Activated naive CD4-positive, alpha-beta T cell treated with anti-CD3 and anti-CD28 coated beads, Interleukin-2, amount 50 U/mL, for 24 hours (primary cell): Measurements from ENCODE around the gene CRABP2.

Experiments used
- H3K27ac Mint-ChIP-seq: one replicate; pipeline ENCODE4 v1.8.0; 2021; ENCODE audit warnings: mild to moderate bottlenecking, mixed read lengths
- H3K27me3 Mint-ChIP-seq: one replicate; pipeline ENCODE4 v1.8.0; 2021; ENCODE audit warnings: mixed read lengths
- H3K36me3 Mint-ChIP-seq: one replicate; pipeline ENCODE4 v1.8.0; 2021; ENCODE audit warnings: mixed read lengths
- H3K4me1 Mint-ChIP-seq: one replicate; pipeline ENCODE4 v1.8.0; 2021; ENCODE audit warnings: mixed read lengths
- H3K4me3 Mint-ChIP-seq: one replicate; pipeline ENCODE4 v1.8.0; 2021; ENCODE audit warnings: mild to moderate bottlenecking, mixed read lengths
- H3K9me3 Mint-ChIP-seq: one replicate; pipeline ENCODE4 v1.8.0; 2021; ENCODE audit warnings: mixed read lengths

The CRABP2 gene

GRCh38 chr1:156691191-156691590, 14.2 kb downstream of the CRABP2 start:
- H3K27me3 Mint-ChIP-seq, result peaks cover 30% of the 10 kb centered on the region
- no peak overlapping the region for H3K4me3 Mint-ChIP-seq
- no peak overlapping the region for H3K27ac Mint-ChIP-seq
- H3K4me1 Mint-ChIP-seq, result peaks cover 24% of the 10 kb centered on the region
- no peaks in the 10 kb centered on the region for H3K9me3 Mint-ChIP-seq
- H3K36me3 Mint-ChIP-seq, result peaks cover 3% of the 10 kb centered on the region

- Mint-ChIP-seq H3K9me3 (no peaks in the 10 kb centered on the region), H3K27me3 (peaks cover 30% of the 10 kb centered on the region), H3K36me3 (peaks cover 3% of the 10 kb centered on the region), H3K4me3 (no peak overlapping the region), H3K4me1 (peaks cover 24% of the 10 kb centered on the region), H3K27ac (no peak overlapping the region)
Measured at GRCh38 chr1:156690675-156691036, 14.7 kb downstream of the CRABP2 start.

DNA sequence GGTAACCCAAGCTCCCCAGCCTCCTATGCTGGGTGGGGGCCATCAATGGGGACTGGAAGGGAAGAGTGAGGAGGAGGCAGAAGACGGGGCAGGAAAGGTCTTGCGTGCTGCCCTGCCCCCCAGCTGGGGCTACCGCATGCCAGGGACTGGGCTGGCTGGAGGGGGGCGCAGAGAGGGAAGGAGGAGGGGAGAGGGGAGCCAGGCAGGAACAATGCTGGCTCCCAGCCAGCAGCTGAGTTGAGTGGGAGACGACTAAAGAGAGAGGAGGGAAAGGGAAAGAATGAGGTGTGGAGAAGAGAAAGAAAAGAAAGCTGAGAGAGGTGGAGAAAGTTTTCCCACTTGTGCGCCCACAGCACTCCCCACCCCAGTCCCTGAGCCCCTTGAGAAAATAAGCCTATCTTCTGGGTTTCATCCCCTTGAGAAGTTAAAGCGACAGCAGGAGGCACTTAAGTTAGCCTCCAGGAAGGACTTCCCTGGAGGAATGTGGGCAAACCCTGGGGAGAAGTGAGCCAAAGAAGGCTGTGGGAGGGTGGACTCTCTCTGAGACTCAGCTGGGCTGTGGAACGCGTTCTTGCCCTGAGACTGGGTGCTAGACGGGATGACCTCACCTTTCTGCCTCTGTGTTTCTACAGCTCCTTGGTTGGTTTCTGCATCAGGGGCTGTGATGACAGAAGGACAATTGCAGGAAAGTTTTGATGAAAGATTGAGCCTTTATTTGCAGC, 15.3 kb downstream of the CRABP2 start:
- no peak overlapping the region for H3K4me3 Mint-ChIP-seq
- peaks cover 30% of the 10 kb centered on the region for H3K27me3 Mint-ChIP-seq
- H3K27ac Mint-ChIP-seq, result peak overlapping the region; percentile 53
- peaks cover 3% of the 10 kb centered on the region for H3K36me3 Mint-ChIP-seq
- no peaks in the 10 kb centered on the region for H3K9me3 Mint-ChIP-seq
- H3K4me1 Mint-ChIP-seq, result peaks cover 24% of the 10 kb centered on the region

DNA sequence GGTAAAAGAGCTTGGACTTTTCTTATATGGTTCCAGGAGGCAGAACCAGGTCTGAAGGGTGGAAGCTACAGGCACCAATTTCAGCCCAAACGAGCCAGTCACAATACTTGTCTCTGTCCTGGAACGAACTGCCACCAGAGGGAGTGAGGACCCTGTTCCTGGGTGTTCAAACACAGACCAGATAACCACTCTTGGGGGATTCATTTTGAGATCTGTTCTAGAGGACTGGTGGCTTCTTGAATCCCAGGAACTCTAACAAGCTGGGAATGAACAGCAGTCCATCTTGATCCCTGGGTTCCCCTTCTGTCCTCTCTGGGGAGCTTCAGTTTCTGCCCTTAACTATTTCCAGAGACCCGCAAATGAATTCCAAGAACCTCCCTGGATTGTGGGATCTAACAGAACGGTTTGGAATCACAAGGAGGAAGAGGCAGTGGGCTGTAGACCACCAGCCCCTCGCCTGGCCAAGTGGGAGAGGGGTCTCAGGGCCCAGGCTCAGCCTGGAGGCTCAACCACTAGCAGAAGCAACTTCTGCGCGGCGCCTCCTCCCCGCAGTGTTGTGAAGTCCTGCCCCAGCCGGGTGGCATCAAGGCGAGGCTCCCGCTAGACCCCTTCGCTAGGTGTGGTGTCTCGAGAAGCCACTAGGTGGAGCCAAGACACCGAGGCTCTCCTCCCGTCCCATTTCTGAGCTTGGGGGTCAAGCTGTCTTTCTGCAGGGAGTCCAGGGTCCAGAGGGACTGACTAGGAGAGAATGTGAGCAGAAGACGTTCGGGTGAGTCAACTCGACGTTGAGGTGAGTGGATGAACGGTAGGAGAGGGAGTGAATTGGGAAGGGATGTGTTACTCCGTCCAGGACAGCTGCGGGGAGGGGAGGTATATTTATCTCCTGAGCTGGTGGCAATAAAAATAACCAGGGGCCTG, 16.1 kb downstream of the CRABP2 start:
- H3K4me1 Mint-ChIP-seq, result peaks cover 28% of the 10 kb centered on the region
- H3K9me3 Mint-ChIP-seq, result no peaks in the 10 kb centered on the region
- no peak overlapping the region for H3K27ac Mint-ChIP-seq
- H3K27me3 Mint-ChIP-seq, result peaks cover 26% of the 10 kb centered on the region
- H3K4me3 Mint-ChIP-seq, result no peak overlapping the region
- H3K36me3 Mint-ChIP-seq, result peaks cover 3% of the 10 kb centered on the region

- Mint-ChIP-seq H3K9me3 (no peaks in the 10 kb centered on the region), H3K27me3 (peaks cover 16% of the 10 kb centered on the region), H3K4me3 (no peak overlapping the region), H3K4me1 (peaks cover 17% of the 10 kb centered on the region), H3K36me3 (no peaks in the 10 kb centered on the region), H3K27ac (no peak overlapping the region)
Measured at GRCh38 chr1:156684227-156684782, 21.1 kb downstream of the CRABP2 start.

- Mint-ChIP-seq H3K4me1 (peaks cover 29% of the 10 kb centered on the region), H3K27me3 (peaks cover 26% of the 10 kb centered on the region), H3K27ac (no peak overlapping the region), H3K36me3 (no peaks in the 10 kb centered on the region), H3K4me3 (no peak overlapping the region), H3K9me3 (no peaks in the 10 kb centered on the region)
Measured at GRCh38 chr1:156682166-156682890, 23.1 kb downstream of the CRABP2 start.

DNA sequence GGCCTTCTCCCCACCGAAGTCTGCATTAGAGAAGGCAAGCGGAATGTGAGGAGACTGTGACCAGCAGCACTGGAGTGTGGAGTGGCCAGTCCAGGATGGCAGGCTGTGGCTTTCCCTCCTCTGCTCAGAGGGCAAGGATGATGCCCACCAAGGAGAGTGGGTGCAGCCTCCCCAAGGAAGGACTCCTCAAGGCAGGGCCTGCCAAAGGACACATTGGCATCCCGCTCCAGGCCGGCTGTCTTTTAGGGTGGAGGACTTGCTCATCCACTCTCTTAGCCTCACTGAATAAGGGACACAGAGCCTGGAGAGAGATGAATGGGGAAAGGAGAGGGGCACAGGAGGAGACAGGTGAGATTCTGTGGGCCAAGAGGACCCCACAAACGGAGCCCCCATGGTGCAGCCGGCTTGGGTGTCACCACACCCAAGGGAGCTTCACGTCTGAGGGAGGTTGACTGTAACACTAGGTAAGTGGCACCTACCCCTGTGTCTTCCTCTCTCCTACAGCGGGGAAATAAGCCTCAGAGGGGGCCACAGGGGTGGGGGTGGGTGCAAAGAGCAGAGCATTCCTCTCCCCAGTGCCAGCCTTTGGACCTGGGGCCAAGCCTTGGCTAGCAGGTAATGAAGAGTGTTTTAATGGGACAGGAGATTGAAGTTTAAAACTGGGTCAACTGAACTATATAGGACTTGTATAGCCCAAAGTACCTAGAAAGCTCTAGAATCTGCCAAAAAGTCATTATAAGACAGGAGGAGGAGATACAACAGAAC, 24.0 kb downstream of the CRABP2 start:
- no peaks in the 10 kb centered on the region for H3K9me3 Mint-ChIP-seq
- no peak overlapping the region for H3K4me3 Mint-ChIP-seq
- no peak overlapping the region for H3K27ac Mint-ChIP-seq
- no peaks in the 10 kb centered on the region for H3K36me3 Mint-ChIP-seq
- H3K27me3 Mint-ChIP-seq, result peaks cover 28% of the 10 kb centered on the region
- H3K4me1 Mint-ChIP-seq, result peaks cover 30% of the 10 kb centered on the region

GRCh38 chr1:156680056-156680455, 25.3 kb downstream of the CRABP2 start:
- no peaks in the 10 kb centered on the region for H3K9me3 Mint-ChIP-seq
- H3K36me3 Mint-ChIP-seq, result no peaks in the 10 kb centered on the region
- H3K27me3 Mint-ChIP-seq, result peaks cover 28% of the 10 kb centered on the region
- H3K4me3 Mint-ChIP-seq, result no peak overlapping the region
- H3K4me1 Mint-ChIP-seq, result peaks cover 30% of the 10 kb centered on the region
- no peak overlapping the region for H3K27ac Mint-ChIP-seq

DNA sequence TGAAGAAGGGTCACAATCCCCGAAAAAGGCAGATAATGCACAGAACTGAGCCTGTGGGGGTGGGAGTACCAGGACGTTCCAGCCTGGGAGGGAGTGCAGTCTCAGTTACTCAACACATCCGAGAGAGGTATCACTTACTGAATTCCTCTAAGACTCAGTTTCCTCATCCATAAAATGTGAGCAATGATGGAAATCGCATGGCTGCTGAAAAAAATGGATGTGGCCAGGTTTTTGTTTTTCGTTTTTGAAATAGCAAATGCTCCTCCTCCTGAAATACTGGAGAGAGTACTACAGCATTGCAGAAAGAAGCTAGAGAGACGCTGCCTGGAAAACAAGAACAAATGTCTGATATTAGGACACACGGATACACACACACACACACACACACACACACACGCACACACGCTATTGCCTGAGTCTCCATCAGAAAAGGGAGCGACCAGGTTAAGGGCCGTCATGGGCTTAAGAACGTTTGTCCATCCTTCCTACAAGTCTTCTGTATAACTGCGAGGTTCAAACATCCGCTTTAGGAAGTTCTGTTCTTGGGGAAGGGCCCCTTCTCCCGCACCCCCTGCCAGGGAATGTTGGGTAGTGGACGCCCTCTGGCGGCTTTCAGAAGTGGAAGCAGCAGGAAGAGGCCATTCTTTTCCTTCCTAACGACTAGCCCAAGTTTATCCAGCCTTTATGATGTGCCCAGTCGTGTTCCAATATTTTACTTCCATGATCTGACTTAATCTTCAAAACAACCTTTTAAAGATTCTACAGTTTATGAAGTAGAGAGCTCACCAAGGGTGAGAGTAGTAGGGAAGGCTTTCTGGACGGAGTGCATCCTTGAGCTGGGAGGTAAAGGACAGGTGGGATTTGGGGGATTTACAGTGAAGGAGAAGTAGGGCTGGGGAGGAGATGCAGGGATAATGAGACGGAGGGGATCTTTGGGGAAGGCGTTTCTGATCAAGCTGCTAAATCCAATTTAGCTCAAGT, 27.5 kb downstream of the CRABP2 start:
- Mint-ChIP-seq H3K27me3 (peaks cover 31% of the 10 kb centered on the region), H3K4me3 (peak overlapping the region; percentile 26), H3K36me3 (no peaks in the 10 kb centered on the region), H3K27ac (no peak overlapping the region), H3K9me3 (no peaks in the 10 kb centered on the region), H3K4me1 (peaks cover 13% of the 10 kb centered on the region)

- H3K27ac Mint-ChIP-seq, result no peak within 1 kb of the TSS
- no peaks in the 10 kb centered on the region for H3K9me3 Mint-ChIP-seq
- H3K4me3 Mint-ChIP-seq, result peak within 1 kb of the TSS; percentile 26
- peaks cover 31% of the 10 kb centered on the region for H3K27me3 Mint-ChIP-seq
- no peaks in the 10 kb centered on the region for H3K36me3 Mint-ChIP-seq
- peaks cover 13% of the 10 kb centered on the region for H3K4me1 Mint-ChIP-seq
Measured at GRCh38 chr1:156676820-156677615, 28.4 kb downstream of the CRABP2 start, which contains the start of gene NES. Gene NES (minus strand): TSS chr1:156677407. CDS start chr1:156677264, 143 bp downstream.

DNA sequence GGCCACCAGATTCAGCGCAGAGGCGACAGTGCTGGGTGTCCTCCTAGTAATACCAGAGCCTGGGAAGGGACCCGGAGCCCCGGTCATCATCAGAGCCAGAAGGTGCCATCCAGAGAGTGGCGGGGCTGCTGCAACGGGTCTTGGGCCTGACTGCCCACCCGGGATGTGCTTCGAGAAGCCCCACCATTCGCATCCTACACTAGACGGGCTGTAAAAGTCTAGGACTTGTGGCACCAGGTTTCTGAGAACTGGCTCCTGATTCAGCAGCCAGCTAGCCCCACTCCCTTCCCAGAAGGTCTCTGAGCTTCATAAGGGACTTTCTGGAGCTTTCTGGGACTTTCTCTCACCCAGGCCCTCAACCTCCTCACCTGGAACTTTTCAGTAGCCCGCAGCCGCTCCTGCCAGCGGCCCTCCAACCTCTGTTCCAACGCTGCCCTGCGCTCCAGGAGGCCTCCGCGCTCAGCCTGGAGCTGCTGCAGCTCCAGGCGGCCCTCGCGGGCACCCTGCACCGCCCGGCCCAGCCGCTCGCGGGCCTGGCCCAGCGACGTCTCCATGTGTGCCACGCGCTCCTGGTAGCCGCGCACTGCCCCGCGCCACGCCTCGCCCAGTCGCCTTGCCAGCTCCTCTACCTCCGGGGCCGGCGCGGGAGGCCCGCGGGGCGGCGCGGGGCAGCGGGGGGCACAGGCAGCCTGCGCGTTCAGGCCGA, 29.1 kb downstream of the CRABP2 start:
- H3K9me3 Mint-ChIP-seq, result no peaks in the 10 kb centered on the region
- no peaks in the 10 kb centered on the region for H3K36me3 Mint-ChIP-seq
- H3K4me3 Mint-ChIP-seq, result no peak overlapping the region
- no peak overlapping the region for H3K27ac Mint-ChIP-seq
- H3K27me3 Mint-ChIP-seq, result peaks cover 29% of the 10 kb centered on the region
- peaks cover 13% of the 10 kb centered on the region for H3K4me1 Mint-ChIP-seq

DNA sequence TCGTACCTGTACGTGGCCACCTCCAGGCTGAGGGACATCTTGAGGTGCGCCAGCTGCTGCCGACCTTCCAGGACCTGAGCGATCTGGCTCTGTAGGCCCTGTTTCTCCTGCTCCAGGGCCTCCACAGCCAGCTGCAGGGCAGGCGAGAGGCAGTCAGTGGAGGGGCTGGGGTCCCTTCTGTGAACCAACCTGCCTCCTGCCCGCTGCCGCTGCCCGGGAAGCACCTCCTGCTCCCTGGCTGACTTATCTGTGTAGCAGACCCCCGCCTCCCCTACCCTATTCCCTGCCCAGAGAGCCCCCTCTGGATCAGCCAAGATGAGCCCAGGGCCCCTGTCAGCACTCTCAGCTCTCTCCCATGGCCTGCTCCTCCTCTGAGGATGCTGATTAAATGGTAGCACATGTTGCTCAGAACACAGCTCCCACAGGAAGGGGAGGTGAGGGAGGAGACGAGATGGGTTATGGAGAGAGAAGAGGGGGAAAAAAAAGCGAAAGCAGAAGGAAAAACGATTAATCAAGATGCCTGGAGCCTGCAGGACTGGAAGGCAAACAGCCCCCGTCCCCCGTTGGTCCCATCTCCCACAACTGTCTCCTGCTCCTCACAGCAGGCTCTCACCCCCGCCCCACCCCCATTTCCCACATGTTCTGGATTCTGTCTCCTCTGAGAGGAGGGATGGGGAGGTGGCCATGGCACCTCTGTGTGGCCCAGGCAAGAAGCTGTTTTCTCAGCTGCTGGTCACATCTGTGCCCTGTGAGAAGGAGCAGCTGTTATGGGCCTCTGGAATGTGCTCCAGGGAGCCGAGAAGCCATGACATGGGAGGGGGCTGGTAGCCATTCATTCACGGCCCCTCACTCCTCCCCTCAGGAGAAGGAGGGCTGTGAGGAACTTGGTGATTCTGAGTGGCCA, 29.9 kb downstream of the CRABP2 start:
- Mint-ChIP-seq H3K36me3 (no peaks in the 10 kb centered on the region), H3K27ac (no peak overlapping the region), H3K4me1 (peaks cover 13% of the 10 kb centered on the region), H3K27me3 (peaks cover 26% of the 10 kb centered on the region), H3K4me3 (no peak overlapping the region), H3K9me3 (no peaks in the 10 kb centered on the region)
